ENCODE data around the gene GSTA3. TPM values are rescaled to one million over a fixed set of nuclear protein-coding genes. Genes with fewer than 3 reads are reported as not detected.
"Not testable (repeated sequence)": the region's sequence is repeated elsewhere in the genome, so short reads cannot be mapped to it uniquely, and the experiment has no call there.

The GSTA3 gene
- total and polyA plus RNA-seq, 2 donors, result not detected

DNA sequence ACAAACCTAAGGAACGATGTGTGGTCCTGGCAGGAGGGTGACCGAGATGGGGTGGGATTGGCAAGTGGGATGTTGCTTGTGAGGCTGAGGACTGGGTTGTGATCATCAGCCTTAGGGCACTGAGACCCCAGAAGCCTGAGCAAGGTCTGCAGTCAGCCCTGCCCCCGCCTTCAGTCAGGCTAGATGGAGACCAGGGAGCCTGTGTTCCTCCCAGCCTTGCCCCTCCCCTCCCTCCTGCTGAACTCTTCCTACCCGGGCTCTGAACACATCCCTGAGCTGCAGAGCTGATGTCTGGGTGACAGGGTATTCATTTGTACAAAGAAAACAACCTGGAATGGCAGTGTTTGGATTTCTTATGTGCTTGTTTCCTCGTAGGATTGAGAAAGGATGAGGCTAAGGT, 40.6 kb downstream of the GSTA3 start:
- H3K27ac ChIP-seq (ENCODE audit: low read depth); H3K4me1 ChIP-seq (ENCODE audit: insufficient read depth); H3K36me3 ChIP-seq (ENCODE audit: insufficient read depth); H3K4me3 ChIP-seq (ENCODE audit: low read depth, low read length); DNase-seq (ENCODE audit: extremely low spot score): not testable (repeated sequence)
- 70% methylated on average over 5 of the region's 5 CpGs for WGBS

DNA sequence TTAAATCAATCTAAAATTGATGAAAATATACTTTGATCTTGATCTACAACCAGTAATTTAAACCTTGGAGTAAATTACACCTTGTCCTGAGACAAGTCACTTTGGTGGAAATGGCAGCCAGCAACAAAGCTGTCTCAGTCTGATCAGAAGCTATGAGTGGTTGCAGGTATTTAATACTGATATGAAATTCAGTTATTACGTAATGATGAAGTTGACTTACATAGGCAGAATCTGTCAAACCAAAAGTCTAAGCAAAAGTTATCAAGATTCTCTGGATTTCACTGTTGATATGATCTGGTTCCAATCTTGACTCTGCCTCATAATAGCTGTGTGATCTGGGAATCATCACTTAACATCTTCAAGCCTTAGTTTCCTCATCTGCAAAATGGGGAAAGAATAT, 41.3 kb downstream of the GSTA3 start:
- Histone ChIP-seq H3K4me1 (ENCODE audit: insufficient read depth) (no peaks in the 10 kb centered on the region), H3K27ac (ENCODE audit: low read depth) (no peak overlapping the region)
- WGBS, result 91% methylated on average over 1 of the region's 1 CpG

DNA sequence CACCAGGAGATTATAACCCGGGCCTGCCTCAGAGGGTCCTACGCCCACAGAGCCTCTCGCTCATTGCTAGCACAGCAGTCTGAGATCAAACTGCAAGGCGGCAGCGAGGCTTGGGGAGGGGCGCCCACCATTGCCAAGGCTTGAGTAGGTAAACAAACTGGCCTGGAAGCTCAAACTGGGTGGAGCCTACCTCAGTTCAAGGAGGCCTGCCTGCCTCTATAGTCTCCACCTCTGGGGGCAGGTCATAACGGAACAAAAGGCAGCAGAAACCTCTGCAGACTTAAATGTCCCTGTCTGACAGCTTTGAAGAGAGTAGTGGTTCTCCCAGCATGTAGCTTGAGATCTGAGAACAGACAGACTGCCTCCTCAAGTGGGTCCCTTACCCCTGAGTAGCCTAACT, 48.3 kb downstream of the GSTA3 start:
- not testable (repeated sequence) for H3K4me3 ChIP-seq (ENCODE audit: low read depth, low read length); H3K27ac ChIP-seq (ENCODE audit: low read depth); H3K4me1 ChIP-seq (ENCODE audit: insufficient read depth); H3K36me3 ChIP-seq (ENCODE audit: insufficient read depth); DNase-seq (ENCODE audit: extremely low spot score)
- 82% methylated on average over 7 of the region's 7 CpGs for WGBS

More for the DNA sequence above, 41.3 kb downstream of the GSTA3 start:
- no peak for DNase-seq (ENCODE audit: extremely low spot score)
- no peak overlapping the region for H3K4me3 ChIP-seq (ENCODE audit: low read depth, low read length)
- no peaks in the 10 kb centered on the region for H3K36me3 ChIP-seq (ENCODE audit: insufficient read depth)

DNA sequence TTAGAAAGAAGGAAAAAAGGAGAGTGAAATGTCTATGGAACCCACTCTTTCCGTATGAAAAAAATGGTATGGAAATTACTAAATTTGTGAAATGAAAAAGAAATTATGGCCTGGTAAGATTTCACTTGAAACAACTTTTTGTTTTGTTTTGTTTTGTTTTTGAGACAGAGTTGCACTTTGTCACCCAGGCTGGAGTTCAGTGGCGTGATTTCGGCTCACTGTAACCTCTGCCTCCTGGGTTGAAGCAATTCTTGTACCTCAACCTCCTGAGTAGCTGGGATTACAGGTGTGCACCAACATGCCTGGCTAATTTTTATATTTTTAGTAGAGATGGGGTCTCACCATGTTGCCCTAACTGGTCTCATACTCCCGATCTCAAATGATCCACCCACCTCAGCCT, 51.1 kb downstream of the GSTA3 start:
- no peaks in the 10 kb centered on the region for H3K36me3 ChIP-seq (ENCODE audit: insufficient read depth)
- no peak for DNase-seq (ENCODE audit: extremely low spot score)
- no peaks in the 10 kb centered on the region for H3K4me1 ChIP-seq (ENCODE audit: insufficient read depth)
- no peak overlapping the region for H3K27ac ChIP-seq (ENCODE audit: low read depth)
- whole genome bisulfite sequencing, result 90% methylated on average over 4 of the region's 4 CpGs
- H3K4me3 ChIP-seq (ENCODE audit: low read depth, low read length), result no peak overlapping the region

DNA sequence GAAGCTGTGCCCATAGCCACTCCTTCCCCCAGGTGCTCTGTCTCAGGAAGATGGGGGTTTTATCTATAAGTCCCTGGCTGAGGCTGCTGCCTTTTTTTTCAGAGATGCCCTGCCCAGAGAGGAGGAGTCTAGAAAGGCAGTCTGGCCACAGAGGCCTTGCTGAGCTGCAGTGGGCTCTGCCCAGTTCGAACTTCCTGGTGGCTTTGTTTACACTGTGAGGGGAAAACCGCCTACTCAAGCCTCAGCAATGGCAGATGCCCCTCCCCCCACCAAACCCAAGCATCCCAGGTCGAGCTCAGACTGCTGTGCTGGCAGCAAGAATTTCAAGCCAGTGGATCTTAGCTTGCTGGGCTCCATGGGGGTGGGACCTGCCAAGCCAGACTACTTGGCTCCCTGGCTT, 53.4 kb downstream of the GSTA3 start:
- H3K4me3 ChIP-seq (ENCODE audit: low read depth, low read length); H3K36me3 ChIP-seq (ENCODE audit: insufficient read depth); H3K4me1 ChIP-seq (ENCODE audit: insufficient read depth); H3K27ac ChIP-seq (ENCODE audit: low read depth); DNase-seq (ENCODE audit: extremely low spot score): not testable (repeated sequence)
- 10% methylated on average over 3 of the region's 3 CpGs for WGBS

DNA sequence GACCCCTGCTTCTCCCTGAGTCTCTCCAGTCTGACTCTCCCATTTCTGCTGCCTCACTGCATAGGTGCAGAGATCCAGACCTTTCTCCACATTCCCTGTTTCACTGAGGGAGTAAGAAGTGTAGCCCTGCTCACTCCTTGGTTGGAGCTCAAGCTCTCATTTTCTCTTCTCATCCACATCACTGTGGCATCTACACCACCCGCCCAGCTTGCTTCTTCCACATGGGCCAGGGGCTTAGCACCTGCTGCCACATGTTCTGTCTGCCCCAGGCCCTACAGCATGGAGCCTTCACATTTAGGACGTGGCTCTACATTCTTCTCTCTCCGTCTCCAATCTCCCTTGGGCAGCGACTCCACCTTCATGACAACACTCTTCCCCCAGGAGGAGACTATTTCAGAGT, 60.4 kb downstream of the GSTA3 start:
- Histone ChIP-seq H3K4me3 (ENCODE audit: low read depth, low read length) (no peak overlapping the region), H3K4me1 (ENCODE audit: insufficient read depth) (no peaks in the 10 kb centered on the region), H3K36me3 (ENCODE audit: insufficient read depth) (no peaks in the 10 kb centered on the region), H3K27ac (ENCODE audit: low read depth) (no peak overlapping the region)
- no peak for DNase-seq (ENCODE audit: extremely low spot score)
- WGBS, result 82% methylated on average over 4 of the region's 4 CpGs

Other genes with a start within 250 kb of the GSTA3 start
- 34.2 TPM for gene TMEM14A, start 238.6 kb downstream of the GSTA3 start, total RNA-seq
- gene TMEM14A, start 238.6 kb downstream of the GSTA3 start, polyA plus RNA-seq, result 36.4 TPM
- not detected for gene GSTA2, start 146.2 kb downstream of the GSTA3 start, total RNA-seq
- not detected for gene GSTA2, start 146.2 kb downstream of the GSTA3 start, polyA plus RNA-seq
- gene GSTA1, start 105.9 kb downstream of the GSTA3 start, total RNA-seq, result not detected
- 0.24 TPM for gene GSTA1, start 105.9 kb downstream of the GSTA3 start, polyA plus RNA-seq
- not detected for gene GSTA5, start 68.9 kb downstream of the GSTA3 start, total RNA-seq
- gene GSTA5, start 68.9 kb downstream of the GSTA3 start, polyA plus RNA-seq, result not detected
- gene GSTA4, start 85.6 kb upstream of the GSTA3 start, total RNA-seq, result 57.2 TPM
- gene GSTA4, start 85.6 kb upstream of the GSTA3 start, polyA plus RNA-seq, result 28.6 TPM
- 17.5 TPM for gene CILK1, start 152.1 kb upstream of the GSTA3 start, total RNA-seq
- gene CILK1, start 152.1 kb upstream of the GSTA3 start, polyA plus RNA-seq, result 8.4 TPM
- gene FBXO9, start 155.7 kb upstream of the GSTA3 start, total RNA-seq, result 73.2 TPM
- 88.3 TPM for gene FBXO9, start 155.7 kb upstream of the GSTA3 start, polyA plus RNA-seq
- gene GCM1, start 239.1 kb upstream of the GSTA3 start, total RNA-seq, result not detected
- not detected for gene GCM1, start 239.1 kb upstream of the GSTA3 start, polyA plus RNA-seq

Data from urinary bladder (tissue), 4 donors.